ENCODE data around the gene ADA. TPM values are rescaled to one million over a fixed set of nuclear protein-coding genes. Genes with fewer than 3 reads are reported as not detected.

ADA gene
- polyA plus RNA-seq, 1 of the 3 experiments (the other 2 are of a cell fraction) = 25.7 TPM

GRCh38 chr20:44620030-44620429 lies 31.5 kb downstream of the ADA start (continued):
- no peak for TF ChIP-seq CTCF (IDR thresholded peaks at IDR 0.05)
- TF ChIP-seq EP300 (IDR thresholded peaks at IDR 0.05; ENCODE audit: borderline replicate concordance in 1 of 2, low read depth in 1 of 2, low read length in 1 of 2) = no peak
- no peak for TF ChIP-seq USF2 (IDR thresholded peaks at IDR 0.05; ENCODE audit: borderline replicate concordance, low read depth, low read length)
- TF ChIP-seq EZH2phosphoT487 (IDR thresholded peaks at IDR 0.05; ENCODE audit: borderline replicate concordance, low read depth) = no peak

GRCh38 chr20:44619294-44619693 lies 32.2 kb downstream of the ADA start:
- Histone ChIP-seq H3K4me2 (no peak overlapping the region), H3K79me2 (ENCODE audit: insufficient read depth) (no peaks in the 10 kb centered on the region), H3K36me3 (replicated peaks in 1 of 2; ENCODE audit: control insufficient read depth in 1 of 2, insufficient read depth in 2 of 2, low read length in 1 of 2) (peaks cover 16 to 52% of the 10 kb centered on the region in 2 experiments), H3K4me1 (ENCODE audit: control insufficient read depth in 1 of 2, insufficient read depth in 2 of 2, low read depth in 1 of 2, low read length in 1 of 2) (no peaks in the 10 kb centered on the region), H3F3A (replicated peaks; ENCODE audit: insufficient read depth) (no peaks in the 10 kb centered on the region), H3K9me2 (no peaks in the 10 kb centered on the region), H3K4me3 (ENCODE audit: low read depth in 2 of 2, low read length in 1 of 2) (no peak overlapping the region), H4K20me1 (ENCODE audit: insufficient read depth) (no peaks in the 10 kb centered on the region), H2AFZ (ENCODE audit: low read depth) (no peak overlapping the region), H3K9me3 (no peaks in the 10 kb centered on the region), H3K27ac (ENCODE audit: low read depth in 2 of 2, low read length in 1 of 2) (no peak overlapping the region), H3K27me3 (ENCODE audit: insufficient read depth) (no peaks in the 10 kb centered on the region), H3K9ac (no peak overlapping the region)
- ChIA-PET POLR2A (no interaction called here), CTCF (interaction anchor here (0.9 to 1.2 kb wide), 2 partner anchors 9 to 64 kb away, joined by 4 to 6 read pairs; no protein-coding TSS in a partner anchor)
- 92% methylated on average over 7 of the region's 7 CpGs for whole genome bisulfite sequencing (ENCODE audit: low lambda C conversion rate)
- no peak for TF ChIP-seq RCOR1 (IDR thresholded peaks at IDR 0.05; ENCODE audit: low read length)
- no peak for TF ChIP-seq FOSL2 (IDR thresholded peaks at IDR 0.05; ENCODE audit: borderline replicate concordance, low read depth)
- TF ChIP-seq RAD21 (IDR thresholded peaks at IDR 0.05; ENCODE audit: low read length) = no peak
- no peak for TF ChIP-seq MAX (IDR thresholded peaks at IDR 0.05; ENCODE audit: low read depth)
- no peak for TF ChIP-seq ELF1 (IDR thresholded peaks at IDR 0.05)
- TF ChIP-seq IRF3 (IDR thresholded peaks at IDR 0.05; ENCODE audit: low read depth, low read length) = no peak
- no peak for TF ChIP-seq GABPA (IDR thresholded peaks at IDR 0.05; ENCODE audit: low read depth)
- TF ChIP-seq USF2 (IDR thresholded peaks at IDR 0.05; ENCODE audit: borderline replicate concordance, low read depth, low read length) = no peak
- TF ChIP-seq USF1 (IDR thresholded peaks at IDR 0.05; ENCODE audit: borderline replicate concordance, low read depth) = no peak
- no peak for TF ChIP-seq PBX3 (IDR thresholded peaks at IDR 0.05)
- TF ChIP-seq RXRA (IDR thresholded peaks at IDR 0.05; ENCODE audit: borderline replicate concordance, low read depth) = no peak
- TF ChIP-seq EZH2phosphoT487 (IDR thresholded peaks at IDR 0.05; ENCODE audit: borderline replicate concordance, low read depth) = no peak
- TF ChIP-seq NFIC (IDR thresholded peaks at IDR 0.05; ENCODE audit: borderline replicate concordance) = no peak
- no peak for TF ChIP-seq CHD2 (IDR thresholded peaks at IDR 0.05; ENCODE audit: low read length, partially characterized antibody)
- TF ChIP-seq RFX5 (IDR thresholded peaks at IDR 0.05; ENCODE audit: low read length) = no peak
- no peak for TF ChIP-seq JUND (IDR thresholded peaks at IDR 0.05)
- no peak for TF ChIP-seq TEAD4 (IDR thresholded peaks at IDR 0.05; ENCODE audit: borderline replicate concordance, insufficient read depth)
- no peak for TF ChIP-seq REST (IDR thresholded peaks at IDR 0.05; ENCODE audit: low read depth, low read length)
- DNase-seq = no peak

Measured in SK-N-SH (cell line).